CD4-positive, alpha-beta T cell treated with Interleukin-15 for 4 hours (primary cell): ENCODE results near the gene TTYH1.

Experiments used
- DNase-seq: peaks from one replicate; pipeline ENCODE4 v3.0.0-alpha.2; 2020; ENCODE audit warnings: low spot score

Gene TTYH1

DNA sequence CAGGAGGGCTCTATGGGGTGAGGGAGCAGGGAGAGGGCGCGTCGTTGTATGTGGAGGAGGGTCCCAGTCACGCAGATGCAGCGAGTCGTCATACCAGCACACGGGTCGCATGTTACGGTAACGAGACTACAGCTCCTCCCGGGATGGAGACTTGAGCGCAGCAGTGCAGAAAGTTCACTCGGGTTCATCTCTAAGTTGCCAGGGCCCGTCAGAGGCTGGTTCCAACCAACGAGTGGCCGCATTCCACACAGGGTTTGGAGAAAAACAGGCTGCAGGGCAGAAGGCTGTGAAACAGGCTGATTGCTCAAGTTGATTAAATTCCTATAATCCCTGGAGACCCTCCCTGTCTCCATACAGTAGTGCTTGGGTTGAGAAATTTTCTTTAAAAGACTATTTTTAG, 21.9 kb upstream of the TTYH1 start:
- DNase-seq: no peak

DNA sequence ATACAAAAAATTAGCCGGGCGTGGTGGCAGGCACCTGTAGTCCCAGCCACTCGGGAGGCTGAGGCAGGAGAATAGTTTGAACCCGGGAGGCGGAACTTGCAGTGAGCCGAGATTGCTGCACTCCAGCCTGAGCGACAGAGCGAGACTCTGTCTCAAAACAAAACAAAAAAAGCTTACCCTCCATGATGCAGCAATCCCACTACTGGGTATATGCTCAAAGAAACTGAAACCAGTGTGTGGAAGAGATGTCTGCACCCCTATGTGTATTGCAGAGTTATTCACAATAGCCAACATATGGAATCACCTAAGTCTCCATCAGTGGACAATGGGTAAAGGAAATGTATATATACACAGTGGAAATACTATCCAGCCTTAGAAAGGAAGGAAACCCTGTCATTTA, 19.6 kb upstream of the TTYH1 start:
- DNase-seq: no peak

DNA sequence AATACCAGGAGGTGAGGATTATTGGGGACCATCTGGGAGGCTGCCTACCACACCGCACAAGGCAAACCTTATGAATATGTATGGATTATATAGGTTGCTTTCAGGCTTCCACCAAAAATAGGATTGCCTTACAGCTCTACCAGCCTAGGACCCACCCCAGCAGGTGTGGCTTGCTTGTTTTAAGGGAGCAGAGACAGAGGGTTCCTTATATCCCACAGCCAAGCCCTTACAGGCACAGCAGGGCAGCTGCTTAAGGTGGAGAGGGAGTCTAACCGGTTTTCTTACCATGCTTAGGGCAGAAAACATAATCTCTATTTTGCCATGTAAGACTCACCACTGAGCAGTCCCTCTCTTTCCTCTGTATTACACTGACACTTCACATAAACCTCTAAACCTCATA, 16.1 kb upstream of the TTYH1 start:
- no peak for DNase-seq

DNA sequence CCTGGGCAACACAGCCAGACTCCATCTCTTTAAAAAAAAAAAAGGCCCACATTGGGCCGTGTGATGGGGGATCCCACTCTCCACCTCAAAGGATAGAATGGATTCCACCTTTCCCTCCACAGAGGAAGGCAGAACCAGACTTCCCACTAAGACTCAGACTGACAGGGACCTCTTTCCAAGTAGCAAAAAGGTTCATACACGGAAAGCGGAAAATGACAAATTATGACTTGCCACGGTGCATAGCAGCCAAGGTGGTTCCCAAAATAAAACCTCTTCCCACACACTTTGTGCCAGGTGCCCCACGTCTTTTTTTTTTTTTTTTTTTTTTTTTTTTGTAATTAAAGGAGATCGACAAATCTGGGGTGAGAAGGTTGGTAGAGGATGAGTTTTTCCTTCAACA, 14.4 kb upstream of the TTYH1 start:
- no peak for DNase-seq

DNA sequence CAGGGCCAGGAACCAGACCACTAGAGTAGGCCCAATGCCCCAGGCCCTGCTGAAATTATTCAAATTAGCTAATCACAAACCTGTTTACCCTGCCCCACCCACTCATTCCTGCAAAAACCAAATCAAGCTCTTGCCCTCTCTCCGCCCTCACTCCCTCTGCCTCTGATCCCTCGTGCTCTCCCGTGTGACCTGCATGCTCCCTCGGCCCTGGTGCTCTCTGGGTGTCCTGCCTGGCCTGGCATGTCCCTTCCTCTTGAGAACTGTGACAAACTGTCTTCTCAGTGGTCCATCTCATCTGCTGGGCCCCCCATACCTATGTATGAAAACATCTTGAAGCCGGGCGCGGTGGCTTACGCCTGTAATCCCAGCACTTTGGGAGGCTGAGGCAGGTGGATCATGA, 12.2 kb upstream of the TTYH1 start:
- DNase-seq: no peak

DNA sequence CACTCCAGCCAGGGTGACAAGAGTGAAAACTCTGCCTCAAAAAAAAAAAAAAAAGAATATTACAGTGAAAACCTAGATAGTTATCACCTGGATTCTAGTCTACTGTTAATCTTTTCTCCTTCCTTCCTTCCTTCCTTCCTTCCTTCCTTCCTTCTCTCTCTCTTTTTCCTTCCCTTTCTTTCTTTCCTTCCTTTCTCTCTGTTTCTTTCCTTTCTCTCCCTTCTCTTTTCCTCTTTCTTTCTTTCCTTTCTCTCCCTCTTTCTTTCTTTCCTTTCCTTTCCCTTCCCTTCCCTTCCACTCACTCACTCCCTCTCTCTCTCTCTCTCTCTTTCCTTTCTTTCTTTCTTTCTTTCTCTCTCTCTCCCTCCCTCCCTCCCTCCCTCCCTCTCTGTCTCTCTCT, 9.6 kb upstream of the TTYH1 start:
- no peak for DNase-seq

DNA sequence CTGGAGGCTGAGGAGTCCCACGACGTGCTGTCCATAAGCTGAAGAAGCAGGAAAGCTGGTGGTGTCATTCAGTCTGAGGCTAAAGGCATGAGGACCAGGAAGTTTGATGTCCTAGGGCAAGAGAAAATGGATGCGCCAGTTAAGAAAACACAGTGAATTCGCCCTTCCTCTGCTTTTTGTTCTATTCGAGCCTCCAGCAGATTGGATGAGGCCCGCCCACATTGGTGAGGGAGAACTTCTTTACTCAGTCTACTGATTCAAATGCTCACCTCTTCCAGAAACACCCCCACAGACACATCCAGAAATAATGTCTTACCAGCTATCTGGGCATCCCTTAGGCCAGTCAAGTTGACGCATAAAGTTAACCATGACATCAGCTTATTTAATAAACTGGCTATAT, 7.5 kb upstream of the TTYH1 start:
- DNase-seq: no peak

DNA sequence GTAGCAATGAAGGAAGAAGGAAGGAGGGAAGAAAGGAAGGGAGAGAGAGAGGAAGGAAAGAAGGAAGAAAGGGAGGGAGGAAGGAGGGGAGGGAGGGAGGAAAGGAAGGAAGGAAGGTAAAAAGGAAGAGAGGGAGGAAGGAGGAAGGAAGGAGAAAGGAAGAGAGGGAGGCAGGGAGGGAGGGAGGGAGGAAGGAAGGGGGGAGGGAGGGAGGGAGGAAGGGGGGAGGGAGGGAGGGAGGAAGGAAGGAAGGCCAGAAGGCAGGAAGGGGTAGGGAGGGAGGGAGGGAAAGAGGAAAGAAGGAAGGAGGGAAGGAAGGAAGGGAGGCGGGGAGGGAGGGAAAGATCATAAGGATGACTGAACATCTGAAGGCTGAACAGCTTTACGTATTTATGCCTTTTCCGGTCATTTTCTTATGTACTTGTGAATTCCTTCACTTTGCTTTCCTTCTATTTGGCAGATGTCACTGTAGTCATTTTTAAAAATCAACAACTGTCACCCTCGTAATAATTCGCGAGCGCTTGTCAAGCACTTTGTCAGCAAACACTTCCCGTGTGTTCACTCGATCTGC, 6.7 kb upstream of the TTYH1 start:
- DNase-seq: no peak

DNA sequence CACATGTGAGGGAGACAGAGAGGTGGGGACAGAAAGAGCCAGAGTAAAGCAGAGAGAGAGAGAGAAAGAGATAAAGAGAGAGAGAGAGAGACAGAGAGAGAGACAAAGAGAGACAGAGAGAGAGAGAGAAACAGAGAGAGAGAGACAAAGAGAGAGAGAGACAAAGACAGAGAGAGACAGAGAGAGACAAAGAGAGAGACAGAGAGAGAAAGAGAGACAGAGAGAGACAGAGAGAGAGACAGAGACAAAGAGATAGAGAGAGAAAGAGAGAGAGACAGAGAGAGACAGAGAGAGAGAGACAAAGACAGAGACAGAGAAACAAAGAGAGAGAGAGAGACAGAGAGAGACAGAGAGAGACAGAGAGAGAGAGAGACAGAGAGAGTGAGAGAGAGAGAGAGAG, 4.2 kb upstream of the TTYH1 start:
- no peak for DNase-seq

DNA sequence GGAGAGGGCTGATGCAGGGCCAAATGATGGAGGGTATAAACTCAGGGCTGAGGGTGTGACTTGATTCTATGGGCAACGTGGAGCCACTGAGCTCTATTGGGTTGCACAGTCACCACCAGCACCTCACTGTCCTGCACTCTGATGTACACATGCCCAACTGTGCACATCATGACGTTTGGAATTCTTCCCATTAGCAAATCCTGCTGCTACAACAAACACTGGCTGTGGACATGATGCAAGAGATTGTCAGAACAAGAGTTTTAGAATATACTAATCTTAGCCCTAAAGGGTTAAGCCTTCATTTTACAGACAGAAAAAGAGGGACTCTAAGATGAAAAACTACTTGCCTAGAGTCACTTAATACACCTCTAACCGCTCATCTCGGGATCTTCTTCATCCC, 2.4 kb upstream of the TTYH1 start:
- no peak for DNase-seq

DNA sequence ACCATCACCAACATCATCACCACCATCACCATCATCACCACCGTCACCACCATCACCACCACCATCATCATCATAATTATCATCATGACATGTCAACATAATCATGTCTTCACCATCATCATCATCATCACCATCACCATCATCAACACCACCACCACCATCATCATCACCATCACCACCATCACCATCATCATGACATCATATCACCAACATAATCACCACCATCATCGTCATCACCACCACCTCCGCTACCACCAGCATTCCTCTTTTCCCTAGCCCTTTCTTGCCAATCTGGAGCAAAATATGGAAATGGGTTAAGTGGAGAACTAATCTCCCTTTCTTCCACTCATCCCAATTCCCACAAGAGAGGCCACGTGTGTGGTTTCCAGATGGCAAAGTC, 1.1 kb upstream of the TTYH1 start:
- no peak for DNase-seq

DNA sequence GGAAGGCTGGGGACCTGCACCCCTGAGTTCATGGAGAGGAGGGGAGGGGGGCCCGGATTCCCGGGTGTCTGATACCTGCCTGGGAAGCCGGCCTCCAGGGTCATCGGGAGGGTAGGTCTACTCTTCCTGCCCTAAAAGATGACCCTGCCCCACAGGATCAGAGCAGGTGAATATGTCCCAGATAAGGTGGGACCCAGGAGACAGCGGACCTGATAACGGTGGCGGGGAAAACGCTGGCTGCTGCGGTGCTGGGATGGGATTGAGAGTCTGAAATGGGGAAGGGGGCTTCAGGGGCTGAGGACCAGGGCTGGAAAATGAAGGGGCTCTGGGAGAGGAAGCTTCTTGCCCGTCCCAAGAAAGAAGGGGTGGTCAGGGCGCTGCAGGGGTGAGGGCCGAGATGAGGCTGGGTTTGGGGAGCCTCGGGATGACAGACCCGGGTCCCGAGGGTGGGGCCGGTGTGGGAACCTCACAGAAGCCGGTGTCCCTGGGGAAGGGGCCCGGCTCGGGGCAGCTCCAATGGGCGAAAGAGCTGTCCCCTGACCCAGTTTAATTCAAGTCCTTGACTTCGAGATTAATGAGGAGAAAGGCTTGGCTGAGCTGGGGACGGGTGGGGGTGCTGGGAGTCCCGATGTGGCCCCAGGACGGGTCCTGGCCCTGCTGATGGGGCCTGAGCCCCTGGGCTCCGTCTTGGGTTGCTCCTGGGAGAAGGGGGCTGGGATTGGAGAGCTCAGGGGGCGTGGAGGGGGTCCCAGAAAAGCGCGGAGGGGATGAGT, 823 bp downstream of the TTYH1 start:
- no peak for DNase-seq

DNA sequence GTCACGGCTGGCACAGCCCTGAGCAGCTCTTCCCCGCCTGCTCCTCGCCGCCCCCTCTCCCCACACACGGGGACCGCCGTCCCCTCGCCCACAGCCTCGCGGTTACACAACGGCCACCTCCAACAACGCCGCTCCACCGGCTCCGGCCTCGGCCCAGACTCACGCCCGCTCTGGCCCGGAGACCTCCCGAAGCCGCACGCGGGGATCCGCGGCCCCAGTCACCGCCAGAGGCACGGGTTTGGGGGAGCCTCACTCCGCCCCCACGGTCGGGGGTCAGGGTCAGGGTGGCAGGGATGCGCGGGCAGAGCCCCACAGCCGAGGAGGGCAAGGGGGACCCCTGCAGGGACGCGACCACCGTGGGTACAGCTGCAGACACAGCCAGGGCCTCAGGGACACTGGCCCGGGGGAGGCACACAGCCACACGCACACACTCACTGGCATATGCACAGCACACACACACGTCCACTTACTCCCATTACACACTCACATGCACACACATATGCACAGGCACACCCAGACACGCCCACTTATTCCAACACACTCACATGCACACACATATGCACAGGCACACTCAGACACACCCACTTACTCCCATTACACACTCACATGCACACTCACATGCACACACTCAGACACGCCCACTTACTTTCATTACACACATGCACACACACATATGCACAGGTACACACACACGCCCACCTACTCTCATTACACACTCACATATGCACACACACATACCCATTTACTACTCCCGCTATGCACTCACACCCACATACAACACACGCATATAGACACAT, 1.6 kb downstream of the TTYH1 start:
- DNase-seq: no peak

DNA sequence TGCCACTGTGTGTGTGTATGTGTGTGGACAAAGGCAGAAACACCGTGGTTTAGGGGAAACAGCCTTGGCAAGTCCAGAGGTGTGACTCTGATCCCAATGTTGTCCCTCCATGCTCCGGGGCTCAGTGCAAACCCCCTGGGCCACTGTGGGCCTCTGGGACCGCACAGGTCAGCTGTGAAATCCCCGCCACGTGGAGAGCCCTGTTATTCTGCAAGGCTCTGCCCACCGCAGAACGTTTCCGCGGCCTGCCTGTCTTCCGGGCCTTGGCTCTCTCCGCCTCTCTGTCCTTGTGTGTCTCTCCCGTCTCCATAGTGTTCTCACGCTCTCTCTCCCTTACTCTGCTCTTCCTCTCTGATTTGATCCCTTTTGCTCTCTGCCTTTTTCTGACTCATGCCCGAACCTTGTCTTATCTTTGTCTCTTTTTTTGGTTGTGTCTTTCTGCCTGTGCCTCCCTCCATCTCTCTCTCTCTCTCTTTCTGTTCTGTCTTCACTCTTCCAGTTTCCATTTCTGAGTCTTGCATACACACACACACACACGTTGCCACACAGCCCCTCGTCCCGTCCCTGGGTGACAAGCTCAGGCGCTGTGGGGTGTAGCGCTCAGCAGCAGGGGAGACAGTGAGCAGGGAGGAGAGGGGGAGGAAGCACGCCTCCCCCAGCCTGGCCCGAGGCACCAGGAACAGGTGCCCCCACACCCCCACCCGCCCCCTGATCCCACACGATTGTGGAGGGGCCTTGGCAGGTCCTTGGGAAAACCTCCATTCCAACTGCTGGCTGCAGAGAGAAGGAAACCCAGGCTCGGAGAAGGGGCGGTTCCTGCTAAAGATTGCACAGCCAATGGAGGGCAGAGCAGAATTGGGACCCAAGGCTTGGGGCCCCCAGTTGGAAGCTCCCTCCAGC, 3.0 kb downstream of the TTYH1 start:
- DNase-seq: no peak

DNA sequence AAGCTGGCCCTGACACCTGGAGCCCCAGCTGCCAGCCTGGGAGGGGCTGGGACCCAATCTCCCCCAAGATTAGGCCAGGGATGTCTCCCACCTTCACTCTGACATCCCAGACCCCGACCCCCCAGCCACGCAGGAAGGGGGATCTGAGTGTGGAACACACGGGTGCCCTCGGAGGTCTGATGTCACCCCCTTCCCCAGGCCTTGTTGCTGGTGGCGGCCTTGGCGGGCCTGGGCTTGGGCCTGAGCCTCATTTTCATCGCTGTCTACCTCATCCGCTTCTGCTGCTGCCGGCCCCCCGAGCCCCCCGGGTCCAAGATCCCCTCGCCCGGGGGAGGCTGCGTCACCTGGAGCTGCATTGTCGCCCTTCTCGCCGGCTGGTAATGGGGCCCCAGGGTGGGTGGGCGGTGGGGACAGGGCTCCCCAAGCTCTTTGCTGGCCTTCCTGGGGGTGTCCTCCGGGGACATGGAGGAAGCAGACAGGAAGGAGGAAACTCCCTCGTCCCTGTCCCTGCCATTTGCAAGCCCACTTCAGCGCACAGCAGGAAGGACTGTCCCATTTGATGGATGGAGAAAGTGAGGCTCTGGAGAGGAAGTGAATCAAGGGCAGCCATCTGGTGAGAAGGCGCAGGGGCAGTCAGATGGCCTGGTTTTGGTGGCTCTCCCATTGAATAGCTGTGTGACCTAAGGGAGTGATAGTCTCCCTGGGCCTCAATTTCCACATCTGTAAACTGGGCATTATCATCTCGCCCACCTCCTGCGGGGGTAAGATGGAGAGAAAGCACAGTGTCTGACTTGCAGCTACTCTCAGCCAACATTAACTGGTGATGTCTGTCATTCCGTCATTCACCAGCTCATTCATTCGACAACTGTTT, 3.9 kb downstream of the TTYH1 start:
- no peak for DNase-seq

DNA sequence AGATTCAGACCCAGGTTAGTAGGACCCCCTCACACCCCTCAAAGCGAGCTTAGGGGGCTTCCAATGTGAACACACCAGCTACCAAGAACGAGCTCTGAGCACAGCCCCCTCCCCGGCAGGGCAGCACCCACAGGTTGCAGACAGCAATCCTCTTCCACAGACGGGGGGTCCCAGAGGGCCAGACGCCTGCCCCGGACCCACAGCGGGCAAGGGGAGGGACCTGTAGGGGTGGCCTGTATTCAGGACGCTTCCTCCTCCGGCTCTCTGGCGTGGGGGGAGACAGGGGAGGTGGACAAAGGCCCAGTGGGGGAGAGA, 4.8 kb downstream of the TTYH1 start:
- no peak for DNase-seq

DNA sequence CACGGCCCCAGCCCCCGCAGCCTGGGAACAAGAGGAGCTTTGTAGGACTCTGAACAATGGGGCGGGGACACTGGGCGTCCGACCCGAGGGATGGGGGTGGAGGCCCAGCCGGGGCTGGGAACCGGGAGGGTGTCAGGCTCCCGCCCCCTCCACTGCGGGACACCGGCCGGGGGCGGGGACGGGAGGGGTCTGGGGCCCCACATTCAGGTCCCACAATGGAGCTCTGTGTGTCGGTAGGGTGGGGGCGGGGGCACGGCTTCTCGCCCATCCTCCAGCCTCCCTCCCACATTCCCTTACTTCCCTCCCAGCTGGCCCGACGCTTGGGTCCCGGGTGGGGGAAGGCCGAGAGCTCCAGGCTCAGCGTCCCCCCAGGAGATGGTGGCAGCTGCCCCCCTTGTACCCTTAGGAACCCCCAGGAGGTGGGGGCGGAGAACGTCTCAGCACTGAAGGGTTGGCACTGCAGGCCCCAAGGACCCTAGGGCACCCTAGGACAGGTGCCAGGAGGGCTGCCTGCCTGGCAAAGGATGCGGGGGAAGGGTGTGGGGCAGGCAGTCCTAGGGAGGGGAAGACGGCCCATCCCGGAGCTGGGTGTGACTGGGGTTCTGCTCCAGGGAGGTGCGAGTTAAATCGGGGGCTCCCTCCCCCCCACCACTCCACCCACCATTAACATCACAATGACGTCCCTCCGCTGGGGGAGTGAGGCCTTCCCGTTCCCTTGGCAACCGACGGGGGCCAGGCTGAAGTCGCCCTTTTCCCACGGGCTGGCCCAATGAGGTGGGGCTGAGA, 5.3 kb downstream of the TTYH1 start:
- DNase-seq: no peak

DNA sequence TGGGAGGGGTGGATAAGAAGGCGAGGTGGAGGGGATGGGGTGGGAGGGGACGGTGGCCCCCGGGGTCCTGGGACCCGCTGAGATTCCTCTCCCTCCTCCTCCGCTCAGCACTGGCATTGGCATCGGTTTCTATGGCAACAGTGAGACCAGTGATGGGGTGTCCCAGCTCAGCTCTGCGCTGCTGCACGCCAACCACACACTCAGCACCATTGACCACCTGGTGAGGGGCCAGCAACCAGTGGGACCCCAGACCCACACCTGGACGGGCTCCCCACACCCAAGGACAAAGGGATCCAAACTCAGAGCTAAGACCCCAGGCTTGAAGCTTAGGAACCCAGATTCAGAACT, 5.9 kb downstream of the TTYH1 start:
- no peak for DNase-seq

DNA sequence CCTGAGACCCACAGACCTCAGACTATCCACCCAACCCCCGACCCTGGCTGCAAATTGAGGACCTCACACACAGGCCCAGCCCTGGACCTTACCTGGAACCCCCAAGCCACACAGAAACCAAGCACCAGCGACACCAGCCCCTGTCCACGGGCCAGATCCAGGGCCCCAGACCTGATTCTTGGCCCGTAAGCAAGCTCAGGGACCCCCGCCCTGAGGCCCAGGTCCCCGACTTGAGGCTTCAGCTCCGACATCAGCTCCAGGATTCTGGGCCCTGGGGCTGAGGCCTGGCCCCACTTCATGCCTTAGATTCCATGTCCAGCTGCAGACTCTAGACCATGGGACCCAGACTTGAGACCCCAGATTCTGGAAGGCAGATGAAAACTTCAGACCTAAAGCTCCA, 6.3 kb downstream of the TTYH1 start:
- DNase-seq: no peak

DNA sequence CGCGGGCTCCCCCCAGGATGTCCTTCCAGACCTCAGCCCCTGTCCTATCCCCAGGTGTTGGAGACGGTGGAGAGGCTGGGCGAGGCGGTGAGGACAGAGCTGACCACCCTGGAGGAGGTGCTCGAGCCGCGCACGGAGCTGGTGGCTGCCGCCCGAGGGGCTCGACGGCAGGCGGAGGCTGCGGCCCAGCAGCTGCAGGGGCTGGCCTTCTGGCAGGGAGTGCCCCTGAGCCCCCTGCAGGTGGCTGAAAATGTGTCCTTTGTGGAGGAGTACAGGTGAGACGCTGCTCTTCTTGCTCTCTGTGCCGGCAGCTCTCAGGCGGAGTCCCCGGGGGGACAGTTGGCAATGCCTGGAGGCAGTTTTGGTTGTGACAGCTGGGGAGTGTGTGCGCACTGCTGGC, 6.9 kb downstream of the TTYH1 start:
- DNase-seq: no peak

DNA sequence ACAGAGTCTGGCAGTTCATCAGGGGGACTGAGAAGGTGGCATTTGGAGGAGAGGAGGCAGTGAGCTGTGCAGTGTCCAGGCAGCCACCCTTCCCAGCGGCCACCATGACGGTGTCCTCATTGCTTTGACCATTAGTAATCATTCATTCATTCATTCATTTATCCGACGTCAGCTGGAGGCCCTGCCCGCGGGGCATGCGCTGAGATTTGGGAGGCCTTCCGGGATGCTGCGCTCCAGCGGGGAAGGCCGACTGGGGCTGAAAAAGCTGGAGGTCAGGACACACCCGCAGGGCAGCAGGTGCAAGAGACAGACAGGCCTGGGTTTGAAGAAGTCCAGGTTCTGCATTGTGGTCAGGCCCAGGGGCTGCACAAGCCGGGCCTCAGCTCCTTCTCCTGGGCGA, 8.9 kb downstream of the TTYH1 start:
- DNase-seq: no peak
